ENCODE results near the gene SP140L.
"Not testable (repeated sequence)": the region's sequence is repeated elsewhere in the genome, so short reads cannot be mapped to it uniquely, and the experiment has no call there.

The SP140L gene

DNA sequence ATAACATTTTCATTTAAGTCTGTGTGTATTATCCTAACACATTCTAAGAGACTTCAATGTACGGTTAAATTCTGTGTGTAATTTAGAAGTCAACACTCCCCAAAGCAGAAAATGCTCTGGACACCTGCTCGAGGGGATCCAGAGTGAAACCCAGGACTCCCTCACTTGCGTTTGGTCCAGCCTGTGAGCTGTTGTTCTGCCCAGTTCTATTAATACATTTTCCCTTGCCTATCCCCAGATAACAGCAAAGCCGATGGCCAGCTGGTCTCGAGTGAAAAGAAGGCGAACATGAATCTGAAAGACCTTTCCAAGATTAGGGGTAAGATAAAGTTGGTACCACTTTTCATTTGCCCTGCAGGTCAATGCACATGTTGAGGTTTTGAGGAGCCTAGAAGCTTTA, 58.0 kb downstream of the SP140L start:
- DNase-seq = no peak

DNA sequence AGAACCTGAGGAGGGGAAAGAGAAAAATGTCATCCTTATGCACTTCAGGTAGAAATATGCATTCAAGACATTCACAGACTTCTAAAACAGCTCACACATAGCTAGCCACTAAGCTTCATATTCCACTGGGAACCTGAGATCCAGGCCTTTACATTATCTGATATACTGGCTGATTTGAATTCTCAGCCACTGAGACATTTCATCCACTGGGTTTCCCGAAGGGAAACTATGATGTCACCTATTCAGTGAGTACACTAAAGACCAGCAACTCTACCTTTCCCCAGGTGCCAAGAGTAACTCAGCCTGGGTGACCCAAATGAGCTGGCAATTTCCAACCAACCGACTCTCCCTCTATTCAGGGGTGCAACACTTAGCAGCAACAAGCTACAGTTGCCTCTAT, 67.3 kb downstream of the SP140L start:
- DNase-seq = no peak

DNA sequence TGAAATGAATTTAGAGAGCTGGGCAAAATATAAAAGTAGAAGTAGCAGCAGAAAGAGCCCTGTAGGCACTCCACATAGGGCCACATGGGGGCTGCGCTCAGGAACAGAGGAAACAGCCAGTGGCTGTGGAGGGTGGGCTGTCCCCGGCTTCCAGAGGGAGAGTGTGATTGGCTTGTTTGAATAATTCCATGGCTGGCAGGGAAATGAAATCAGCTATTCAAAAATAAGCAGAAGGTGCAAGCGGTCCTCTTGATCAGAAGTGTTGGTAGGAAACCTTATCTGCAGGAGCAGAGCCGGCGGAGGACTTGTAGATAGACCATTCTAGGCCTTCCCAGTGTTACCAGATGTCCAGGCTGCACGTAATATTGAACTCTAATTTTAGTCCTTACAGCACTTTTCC, 71.7 kb downstream of the SP140L start:
- DNase-seq = not testable (repeated sequence)

DNA sequence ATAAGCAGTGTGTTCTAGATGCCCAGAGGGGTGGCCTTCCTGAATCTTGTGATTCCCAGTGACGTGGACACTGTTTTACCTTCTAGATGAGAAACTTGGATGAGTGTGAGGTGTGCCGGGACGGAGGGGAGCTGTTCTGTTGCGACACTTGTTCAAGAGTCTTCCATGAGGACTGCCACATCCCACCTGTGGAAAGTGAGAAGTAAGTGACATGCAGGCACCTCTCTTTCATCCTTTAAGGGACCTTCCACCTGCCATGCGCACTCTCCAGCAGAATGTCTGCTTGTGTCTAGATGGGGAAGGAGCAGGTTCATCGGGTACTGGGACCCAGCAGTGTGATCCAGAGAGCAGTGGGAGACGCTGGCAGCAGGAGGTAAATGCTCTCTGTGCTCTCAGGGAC, 73.0 kb downstream of the SP140L start:
- no peak for DNase-seq

DNA sequence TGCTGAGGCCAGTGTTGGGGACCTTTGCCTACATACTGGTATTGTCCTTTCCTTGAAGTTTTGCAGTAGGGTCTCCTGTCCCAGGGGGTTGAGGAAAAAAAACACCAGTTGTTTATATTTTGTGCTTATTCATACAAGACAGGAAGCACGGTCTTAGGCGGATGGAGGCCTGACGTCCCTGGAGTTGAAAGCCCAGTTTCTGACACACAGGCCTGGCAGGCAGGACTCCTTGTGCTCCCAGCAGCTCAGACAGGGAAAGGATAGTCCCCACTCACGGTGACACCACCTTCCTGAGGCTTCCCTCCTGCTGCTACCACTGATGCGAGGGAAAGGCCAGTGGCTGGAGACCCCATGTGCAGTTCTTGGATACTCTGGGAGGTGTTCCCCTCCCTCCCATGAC, 73.5 kb downstream of the SP140L start:
- no peak for DNase-seq

DNA sequence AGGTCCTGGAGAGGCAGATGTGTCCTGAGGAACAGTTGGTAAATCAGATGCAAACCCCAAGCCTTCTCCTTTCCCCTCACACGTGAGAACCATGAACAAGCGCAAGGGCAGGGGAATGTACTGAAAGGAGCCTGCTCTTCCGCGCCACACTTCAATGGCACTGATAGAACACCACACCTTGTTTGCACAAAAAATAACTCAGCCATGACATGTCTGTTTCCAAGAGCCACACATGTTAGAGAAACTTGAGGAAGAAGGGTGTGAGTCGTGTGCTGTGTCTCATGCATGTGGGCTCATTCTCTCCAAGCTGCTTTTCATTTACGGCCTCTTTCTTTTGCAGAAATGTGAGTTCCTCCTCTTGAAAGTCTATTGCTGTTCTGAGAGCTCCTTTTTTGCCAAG, 74.0 kb downstream of the SP140L start:
- not testable (repeated sequence) for DNase-seq

DNA sequence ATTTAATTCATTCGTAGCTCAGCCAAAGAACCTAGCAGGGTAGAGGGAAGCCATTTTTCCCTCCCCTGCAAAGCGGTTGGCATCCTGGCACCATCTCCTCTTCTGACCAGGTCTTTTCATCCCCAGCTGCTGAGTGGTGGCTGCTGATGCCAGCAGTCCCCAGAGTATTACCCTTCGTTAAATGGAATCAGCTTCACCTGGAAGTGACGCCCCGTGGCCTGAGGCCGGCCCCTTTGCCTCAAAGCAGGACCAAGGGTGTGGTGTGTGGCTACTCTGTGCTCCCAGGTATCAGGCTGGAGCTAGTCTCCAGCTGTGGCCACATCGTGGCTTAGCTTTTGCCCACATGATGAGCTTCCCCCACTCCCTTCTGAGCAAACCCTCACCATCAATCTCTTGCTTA, 76.8 kb downstream of the SP140L start:
- no peak for DNase-seq

DNA sequence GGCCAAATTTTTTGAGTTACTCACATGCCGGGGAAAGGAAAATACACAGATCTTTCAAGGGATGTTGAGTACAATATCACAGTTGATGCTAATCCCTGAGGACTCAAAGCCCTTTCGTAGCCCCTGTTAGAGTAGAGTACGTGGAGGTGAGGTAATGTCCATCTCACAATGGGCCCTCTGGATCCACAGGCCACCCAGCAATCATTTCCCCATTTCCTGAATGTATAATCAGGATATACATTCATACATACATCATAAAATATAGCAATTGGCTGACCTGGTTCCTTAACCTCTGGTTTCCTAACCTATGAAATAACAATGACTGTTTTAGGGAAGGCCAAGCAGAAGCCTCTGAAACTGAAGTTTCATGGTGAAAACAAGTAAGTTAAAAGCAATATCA, 78.8 kb downstream of the SP140L start:
- no peak for DNase-seq

DNA sequence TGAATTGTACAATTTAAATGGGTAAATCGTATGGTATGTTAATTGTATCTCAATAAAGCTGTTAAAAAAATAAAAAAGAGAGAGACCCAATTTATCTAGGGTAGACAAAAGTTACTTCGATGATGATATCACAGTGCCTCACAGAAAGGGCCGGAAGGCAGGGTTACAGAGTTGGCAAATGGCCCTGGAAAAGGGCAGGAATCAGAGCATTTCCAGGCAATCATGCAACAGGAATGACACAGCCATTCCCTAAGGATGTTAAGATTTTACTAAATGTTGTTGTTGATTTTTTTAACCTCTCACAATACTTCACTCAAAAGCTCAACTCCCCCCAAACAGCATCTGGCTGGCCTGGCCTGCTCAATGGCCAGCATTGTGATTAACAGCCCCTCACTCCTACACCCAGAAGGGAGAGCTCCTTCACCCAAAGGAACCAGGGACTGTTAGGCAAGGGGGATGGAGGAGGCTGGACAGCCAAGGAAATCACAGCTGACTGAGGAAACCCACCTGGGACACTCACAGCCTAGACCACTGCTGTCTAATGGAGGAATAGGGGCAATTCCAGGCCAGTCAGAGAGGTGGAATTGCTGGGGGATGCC, 81.3 kb downstream of the SP140L start:
- DNase-seq = no peak

DNA sequence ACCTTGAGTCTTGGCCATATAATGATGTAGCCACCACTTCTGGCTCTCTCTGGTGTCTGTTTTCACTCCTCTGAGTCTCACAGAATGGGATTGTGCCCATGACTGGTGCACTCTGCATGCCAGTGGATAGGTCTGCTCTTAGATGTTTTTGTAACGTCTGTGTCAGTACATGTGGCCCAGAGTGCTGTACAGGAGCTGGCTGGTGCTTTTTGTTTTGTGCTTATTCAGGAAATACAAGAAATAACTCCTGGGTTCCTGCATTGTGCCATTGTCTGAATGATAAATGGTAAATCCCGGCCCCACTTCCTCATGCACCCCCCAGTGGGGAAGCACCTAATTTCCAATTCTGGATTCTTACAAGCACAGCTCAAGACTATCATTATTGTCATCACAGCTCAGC, 82.3 kb downstream of the SP140L start:
- DNase-seq = not testable (repeated sequence)

DNA sequence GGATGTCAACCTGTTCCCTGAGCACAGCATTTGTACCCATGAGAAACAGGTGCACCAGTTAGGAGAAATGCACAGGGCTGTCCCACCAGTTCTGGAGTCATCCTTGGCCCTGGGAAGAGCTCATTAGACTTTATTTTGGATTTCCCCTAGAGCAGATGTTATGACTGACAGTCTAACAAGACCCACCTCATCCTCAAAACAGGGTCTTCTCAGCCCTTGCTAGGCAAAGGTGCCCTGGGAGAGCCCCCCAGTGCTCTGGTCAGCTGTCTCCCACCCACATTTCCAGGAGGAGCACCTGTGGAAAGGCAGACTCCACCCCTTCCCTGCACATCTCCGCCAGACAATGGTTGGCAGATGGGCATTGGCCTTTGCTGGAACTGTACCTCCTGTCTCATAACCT, 83.3 kb downstream of the SP140L start:
- no peak for DNase-seq

DNA sequence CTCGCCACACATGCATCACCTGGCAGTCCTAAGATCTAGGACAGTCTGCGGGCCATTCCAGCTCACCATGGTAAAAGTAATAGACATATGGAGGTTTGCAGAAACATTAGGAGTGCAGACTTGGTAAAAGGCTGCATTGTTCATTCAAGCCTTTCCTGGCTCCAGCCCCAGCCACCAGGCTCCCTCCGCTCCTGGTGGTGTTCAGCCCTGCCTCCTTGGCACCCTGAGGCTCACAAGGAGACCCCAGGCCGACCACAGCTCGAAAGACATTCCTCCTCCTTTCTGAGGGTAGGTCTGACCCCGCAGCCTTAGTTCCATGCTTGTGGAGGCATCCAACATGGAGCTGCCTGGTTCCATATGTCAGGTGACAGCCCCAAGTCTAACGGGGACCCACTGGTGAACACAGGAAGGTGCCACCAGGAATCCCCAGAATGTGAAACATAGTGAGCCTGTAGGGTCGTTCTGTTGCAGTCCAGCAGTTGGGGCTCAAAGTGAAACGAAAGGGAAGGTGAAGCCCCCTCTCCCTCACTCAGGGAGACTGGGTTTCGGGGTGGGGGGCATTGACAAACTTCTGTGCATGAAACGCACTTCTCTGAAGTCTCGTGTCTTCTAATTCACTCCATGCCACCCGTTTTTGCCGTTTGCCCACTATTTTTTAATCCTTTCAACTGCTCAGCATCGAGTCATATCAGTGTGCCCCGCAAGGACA, 84.0 kb downstream of the SP140L start:
- no peak for DNase-seq

DNA sequence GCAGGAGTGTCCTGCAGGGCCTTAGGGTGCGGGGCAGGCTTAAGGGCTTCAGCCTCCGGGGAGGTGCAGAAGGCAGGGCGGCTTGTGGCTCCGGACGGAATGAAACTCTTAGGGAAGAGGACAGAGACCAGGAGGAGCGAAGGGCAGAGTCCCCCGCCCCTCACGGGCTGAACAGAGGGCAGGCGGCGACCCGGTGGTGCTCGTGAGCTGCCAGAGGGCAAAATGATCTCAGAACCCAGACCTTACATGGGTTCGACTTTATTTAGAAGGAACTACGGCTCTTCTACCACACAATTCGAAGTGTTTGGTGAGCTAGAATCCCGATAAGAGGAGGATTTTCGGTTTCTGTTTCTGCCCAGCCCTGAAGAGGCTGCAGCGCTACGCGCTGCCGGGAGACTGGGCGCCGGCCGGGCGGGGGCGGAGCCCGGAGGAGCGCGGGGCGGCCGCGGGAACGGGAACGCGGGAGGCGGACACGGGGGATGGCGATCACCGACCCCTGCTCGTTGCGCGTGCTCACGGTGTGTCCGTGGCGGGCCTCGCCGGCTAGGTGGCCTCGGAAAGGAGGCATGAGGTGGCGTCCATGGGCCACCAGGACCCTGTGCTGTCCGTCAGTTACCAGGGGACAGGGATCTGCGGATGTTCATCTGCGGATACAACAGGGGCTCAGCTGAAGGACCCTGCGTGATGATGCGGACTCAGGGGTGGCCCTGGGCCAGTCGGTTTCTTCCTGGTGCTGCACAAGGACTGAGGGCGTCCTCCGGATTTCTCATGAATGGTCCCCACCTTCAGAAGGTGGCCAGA, 84.8 kb downstream of the SP140L start:
- peak; percentile 84 for DNase-seq

DNA sequence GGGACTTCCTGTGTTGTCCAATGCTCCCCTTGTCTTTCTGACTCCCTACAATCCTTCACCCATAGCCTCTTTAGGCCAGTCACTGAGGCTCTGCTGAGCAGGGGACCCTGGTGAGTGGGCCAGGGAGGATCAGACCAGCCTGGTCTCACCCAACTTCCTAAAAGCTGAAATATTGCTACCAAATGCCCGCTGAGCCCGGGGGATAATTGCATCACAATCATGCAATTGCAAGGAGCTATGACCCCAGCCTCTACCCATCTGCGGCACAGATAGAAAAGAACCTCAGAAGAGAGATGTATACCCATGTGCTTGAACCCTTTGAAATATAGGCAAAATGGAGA, 85.3 kb downstream of the SP140L start:
- no peak for DNase-seq

DNA sequence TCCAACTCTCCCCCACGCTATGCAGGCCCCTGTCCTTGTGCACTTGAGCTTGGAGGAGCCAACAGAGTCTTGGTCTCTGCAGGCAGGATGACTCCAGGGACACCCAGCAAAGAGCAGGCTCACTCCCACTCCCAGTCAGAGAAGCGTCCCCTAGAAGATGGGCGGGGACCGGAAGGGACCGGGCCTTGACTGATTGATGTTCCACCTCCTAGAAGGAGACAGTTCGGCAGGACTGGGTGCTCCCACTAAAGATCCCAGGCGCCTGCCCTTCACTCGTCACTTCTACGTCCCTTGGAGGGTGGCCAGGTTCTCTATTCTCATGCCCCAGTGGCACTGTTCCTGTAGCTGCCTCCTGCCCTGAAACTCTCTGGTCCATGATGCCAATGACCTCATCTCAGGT, 85.9 kb downstream of the SP140L start:
- no peak for DNase-seq

DNA sequence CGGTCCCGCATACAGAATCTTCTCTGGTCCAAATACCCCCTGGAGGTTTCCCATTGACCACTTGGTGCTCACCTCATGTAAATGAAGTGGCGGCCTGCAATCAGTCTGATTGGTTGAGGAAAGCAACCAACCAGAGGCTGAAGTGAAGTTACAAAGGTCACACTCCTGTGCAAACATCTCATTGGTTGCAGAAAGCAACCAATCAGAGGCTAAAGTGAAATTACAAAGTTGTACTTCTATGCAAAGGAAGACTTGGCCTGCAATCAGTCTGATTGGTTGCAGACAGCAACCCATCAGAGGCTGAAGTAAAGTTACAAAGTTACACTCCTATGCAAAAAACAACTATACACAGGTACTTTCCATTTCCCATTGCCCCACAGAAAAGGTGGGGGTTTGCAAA, 86.5 kb downstream of the SP140L start:
- DNase-seq = no peak

DNA sequence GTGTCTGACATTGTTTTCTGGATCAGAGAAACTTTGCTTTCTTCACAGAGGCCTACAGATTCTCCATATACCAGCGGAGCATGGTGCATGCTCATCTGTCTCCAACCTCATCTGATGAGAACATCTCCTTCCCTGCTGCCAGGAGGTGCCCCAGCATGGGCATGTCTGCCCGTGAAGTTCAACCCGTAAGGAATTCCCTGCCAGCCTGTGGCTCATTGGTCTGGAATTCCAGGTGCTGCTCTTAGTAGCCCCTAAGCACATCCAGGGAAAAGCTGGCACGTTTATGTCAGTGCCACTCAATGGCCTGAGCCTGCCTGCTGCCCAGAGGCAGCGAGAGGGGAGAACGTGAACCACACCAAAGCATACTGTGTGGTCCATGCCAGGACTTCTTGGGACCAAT, 87.3 kb downstream of the SP140L start:
- no peak for DNase-seq

DNA sequence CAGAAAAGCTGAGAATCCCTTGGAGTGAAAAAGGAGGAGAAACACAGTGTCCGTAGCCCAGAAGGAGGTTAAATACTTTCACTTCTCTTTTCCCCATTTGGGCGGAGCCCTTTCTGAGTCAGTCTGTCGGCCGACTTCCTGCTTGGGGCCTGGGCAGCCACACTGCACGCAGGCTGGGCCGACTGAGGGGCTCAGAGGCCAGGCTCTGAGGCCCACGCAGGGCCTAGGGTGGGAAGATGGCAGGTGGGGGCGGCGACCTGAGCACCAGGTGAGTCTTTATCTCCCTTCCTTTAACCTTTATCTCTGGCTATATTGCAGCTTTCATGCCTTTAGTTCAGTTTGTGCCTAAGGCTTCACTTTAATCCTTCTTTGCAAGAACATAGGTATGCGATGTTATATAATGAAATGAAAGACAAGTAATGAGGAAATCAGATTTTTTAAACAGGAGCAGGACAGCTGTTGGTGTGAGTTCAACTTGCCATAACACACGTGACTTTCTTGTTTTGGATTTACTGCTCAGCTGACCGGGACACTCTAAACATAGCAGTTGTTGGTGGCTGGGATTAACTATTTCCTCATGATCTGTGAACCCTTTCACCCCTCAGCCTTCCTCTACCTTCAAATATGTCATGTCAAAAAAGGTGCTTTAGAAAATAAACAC, 89.2 kb downstream of the SP140L start, which contains the start of gene SP100:
Gene SP100, plus strand, starts transcription at position 141 of the 661 bp plus-strand sequence. Its CDS starts 96 bp downstream, at position 237.
- DNase-seq = peak; percentile 84

DNA sequence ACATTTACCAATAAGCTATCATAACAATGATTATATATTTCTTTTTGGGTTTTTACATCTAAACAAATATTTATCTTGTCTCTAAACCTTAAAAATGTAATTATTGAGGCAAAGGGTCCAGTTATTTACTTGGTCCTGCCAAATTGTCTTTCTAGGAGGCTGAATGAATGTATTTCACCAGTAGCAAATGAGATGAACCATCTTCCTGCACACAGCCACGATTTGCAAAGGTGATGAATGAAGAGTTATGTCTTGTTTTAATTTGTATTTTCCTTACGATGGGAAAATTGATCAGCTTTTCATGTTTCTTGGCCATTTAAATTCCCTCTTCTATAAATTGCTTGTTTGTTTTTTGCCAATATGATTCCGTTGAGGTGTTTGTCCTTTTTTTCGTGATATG, 90.4 kb downstream of the SP140L start:
- DNase-seq = no peak

DNA sequence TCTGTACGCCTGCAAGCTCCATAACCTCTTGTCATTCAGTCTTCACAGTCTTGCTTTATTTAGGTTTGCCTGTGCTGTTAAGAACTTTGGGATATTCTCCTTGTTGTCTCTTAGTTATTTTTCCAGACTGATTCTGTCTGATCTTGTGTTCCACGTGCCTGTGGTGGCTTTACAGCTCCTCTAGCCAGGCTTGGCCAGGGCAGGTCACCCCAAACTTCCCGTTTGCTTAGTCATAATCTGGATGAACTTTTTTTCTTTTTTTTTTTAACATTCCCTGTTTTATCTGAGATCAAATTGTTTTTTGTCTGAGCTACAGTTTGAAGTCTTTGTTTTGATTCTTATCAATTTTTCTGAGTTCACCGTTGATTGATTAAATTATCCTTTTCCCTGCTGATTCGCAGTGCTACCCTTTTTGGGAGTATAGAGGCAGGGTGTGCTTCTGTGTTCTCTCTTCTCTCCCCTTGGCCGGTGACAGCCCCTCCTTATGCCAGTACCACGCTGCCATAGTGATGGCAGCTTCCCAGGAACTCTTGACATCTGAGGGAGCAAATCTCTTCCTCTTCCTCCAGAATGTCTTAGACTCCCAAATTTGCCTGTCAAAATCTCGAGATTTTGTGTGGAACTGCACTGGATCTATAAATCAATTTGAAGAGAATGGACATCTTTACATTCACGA, 91.5 kb downstream of the SP140L start:
- no peak for DNase-seq

DNA sequence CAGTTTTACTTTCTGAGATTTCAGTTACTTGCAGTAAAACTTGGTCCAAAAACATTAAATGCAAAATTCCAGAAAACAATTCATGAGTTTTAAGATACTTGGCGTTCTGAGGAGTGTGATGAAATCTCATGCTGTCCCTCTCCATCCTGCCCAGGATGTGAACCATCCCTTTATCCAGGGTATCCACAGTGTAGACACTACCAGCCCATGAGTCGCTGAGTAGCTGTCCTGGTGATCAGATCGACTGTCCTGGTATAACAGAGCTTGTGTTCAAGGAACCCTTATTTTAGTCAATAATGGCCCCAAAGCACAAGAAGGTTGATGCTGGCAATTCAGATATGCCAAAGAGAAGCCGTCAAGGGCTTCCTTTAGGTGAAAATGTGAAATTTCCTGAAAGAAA, 92.2 kb downstream of the SP140L start:
- no peak for DNase-seq

DNA sequence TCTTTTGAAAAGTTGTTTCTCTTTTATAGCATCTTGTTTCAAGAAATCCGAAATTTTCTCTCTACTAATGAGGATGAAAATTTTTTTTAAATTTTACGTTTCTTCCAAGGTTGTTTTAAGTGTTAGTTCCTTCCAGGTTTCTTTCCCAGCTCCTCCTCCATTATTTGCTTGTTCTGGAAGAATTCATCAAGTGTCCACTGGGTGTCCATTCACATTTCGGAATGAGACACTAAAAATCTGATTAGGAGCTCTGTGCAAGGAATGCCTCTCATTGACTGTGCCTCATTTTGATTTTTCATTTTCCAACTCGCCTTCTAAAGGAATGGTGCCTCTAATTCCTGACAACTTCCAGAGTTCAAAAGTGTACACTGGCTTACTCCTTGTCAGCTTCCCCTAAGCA, 95.2 kb downstream of the SP140L start:
- no peak for DNase-seq

DNA sequence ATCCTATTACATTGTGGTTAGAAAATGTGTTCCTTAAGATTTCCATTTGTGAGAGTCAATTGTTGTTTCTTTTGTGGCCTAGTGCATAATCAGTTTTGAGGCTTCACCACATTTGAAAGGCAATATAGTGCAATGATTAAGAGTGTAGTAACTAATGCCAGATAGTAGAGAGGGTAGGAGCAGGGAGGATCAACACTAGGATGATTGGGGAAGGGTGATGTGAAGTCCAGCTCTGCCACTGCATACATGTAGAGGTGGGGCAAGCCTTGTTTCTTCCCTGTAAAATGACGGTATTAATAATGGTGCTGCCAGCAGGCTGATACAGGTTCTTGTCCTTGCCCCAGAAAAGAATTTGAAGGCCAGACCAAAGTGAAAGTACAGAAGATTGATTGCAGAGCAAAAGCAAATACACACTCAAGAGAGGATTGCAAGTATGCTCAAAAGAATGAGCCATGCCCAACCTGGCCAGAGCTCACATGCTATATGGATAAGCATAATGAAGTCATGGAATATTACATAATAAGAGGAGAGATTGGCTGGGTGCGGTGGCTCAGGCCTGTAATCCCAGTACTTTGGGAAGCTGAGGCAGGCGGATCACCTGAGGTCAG, 97.0 kb downstream of the SP140L start:
- no peak for DNase-seq

Measured in activated CD8-positive, alpha-beta memory T cell treated with anti-CD3 and anti-CD28 coated beads for 24 hours (primary cell).